ENCODE measurements around the gene RELN. TPM values are rescaled to one million over a fixed set of nuclear protein-coding genes. Genes with fewer than 3 reads are reported as not detected.
"Not testable (repeated sequence)": the region's sequence is repeated elsewhere in the genome, so short reads cannot be mapped to it uniquely, and the experiment has no call there.

Gene RELN
- total and polyA plus RNA-seq, 2 donors (not counting 1 experiment from before 2014, with no cell fraction given) = 0.33 to 31.8 TPM

- DNase-seq (ENCODE audit: low read depth in 2 of 2) = peak in 1 of 2 donors; percentile 49
- Histone ChIP-seq H4K20me1 (ENCODE audit: control insufficient read depth, extremely low read depth, insufficient read depth, low read length) (no peaks in the 10 kb centered on the region), H2AFZ (ENCODE audit: low read length) (no peak overlapping the region), H3K27me3 (ENCODE audit: control insufficient read depth, insufficient read depth, low read length) (no peaks in the 10 kb centered on the region), H3K9me3 (ENCODE audit: control insufficient read depth, insufficient read depth, low read depth, low read length) (no peaks in the 10 kb centered on the region), H3K27ac (ENCODE audit: insufficient read depth, low read length) (no peak overlapping the region), H3K4me3 (replicated peaks in 1 of 4; ENCODE audit: control extremely low read depth in 1 of 4, insufficient read depth in 1 of 4, low read depth in 3 of 4, low read length in 4 of 4) (no peak overlapping the region), H3K4me1 (ENCODE audit: control insufficient read depth, extremely low read depth, insufficient read depth, low read length) (no peaks in the 10 kb centered on the region), H3K79me2 (ENCODE audit: control insufficient read depth, insufficient read depth, low read length) (no peaks in the 10 kb centered on the region), H3K9ac (ENCODE audit: insufficient read depth, low read length) (no peak overlapping the region), H3K36me3 (ENCODE audit: control insufficient read depth, insufficient read depth, low read length) (no peaks in the 10 kb centered on the region), H3K4me2 (ENCODE audit: extremely low read depth, insufficient read depth, low read length) (no peak overlapping the region)
- TF ChIP-seq EZH2 (IDR thresholded peaks at IDR 0.05; ENCODE audit: low read length, missing control alignments) (no peak), CTCF (conservative IDR thresholded peaks at IDR 0.05 in 1 of 2, IDR thresholded peaks at IDR 0.05 in 1 of 2; ENCODE audit: low read depth in 1 of 2, low read length in 2 of 2) (no peak)
Observed at GRCh38 chr7:103914147-103914899, 75.1 kb downstream of the RELN start.

- no peak overlapping the region for H3K4me2 ChIP-seq (ENCODE audit: extremely low read depth, insufficient read depth, low read length)
- TF ChIP-seq EZH2 (IDR thresholded peaks at IDR 0.05; ENCODE audit: low read length, missing control alignments) (no peak), CTCF (conservative IDR thresholded peaks at IDR 0.05 in 1 of 2, IDR thresholded peaks at IDR 0.05 in 1 of 2; ENCODE audit: low read depth in 1 of 2, low read length in 2 of 2) (no peak)
Observed at GRCh38 chr7:103912891-103913605, 76.4 kb downstream of the RELN start.

GRCh38 chr7:103911015-103911414 lies 78.4 kb downstream of the RELN start:
- H3K4me3 ChIP-seq (replicated peaks in 1 of 4; ENCODE audit: control extremely low read depth in 1 of 4, insufficient read depth in 1 of 4, low read depth in 3 of 4, low read length in 4 of 4); H3K4me2 ChIP-seq (ENCODE audit: extremely low read depth, insufficient read depth, low read length); H3K4me1 ChIP-seq (ENCODE audit: control insufficient read depth, extremely low read depth, insufficient read depth, low read length); H2AFZ ChIP-seq (ENCODE audit: low read length); DNase-seq (ENCODE audit: low read depth in 2 of 2); H3K27ac ChIP-seq (ENCODE audit: insufficient read depth, low read length); H3K9ac ChIP-seq (ENCODE audit: insufficient read depth, low read length); H3K9me3 ChIP-seq (ENCODE audit: control insufficient read depth, insufficient read depth, low read depth, low read length); H3K27me3 ChIP-seq (ENCODE audit: control insufficient read depth, insufficient read depth, low read length); H3K36me3 ChIP-seq (ENCODE audit: control insufficient read depth, insufficient read depth, low read length); H3K79me2 ChIP-seq (ENCODE audit: control insufficient read depth, insufficient read depth, low read length); H4K20me1 ChIP-seq (ENCODE audit: control insufficient read depth, extremely low read depth, insufficient read depth, low read length): not testable (repeated sequence)

More at GRCh38 chr7:103912891-103913605, 76.4 kb downstream of the RELN start:
- H3K9me3 ChIP-seq (ENCODE audit: control insufficient read depth, insufficient read depth, low read depth, low read length) = no peaks in the 10 kb centered on the region
- H3K36me3 ChIP-seq (ENCODE audit: control insufficient read depth, insufficient read depth, low read length) = no peaks in the 10 kb centered on the region
- no peak overlapping the region for H2AFZ ChIP-seq (ENCODE audit: low read length)
- H3K79me2 ChIP-seq (ENCODE audit: control insufficient read depth, insufficient read depth, low read length) = no peaks in the 10 kb centered on the region
- H3K4me1 ChIP-seq (ENCODE audit: control insufficient read depth, extremely low read depth, insufficient read depth, low read length) = no peaks in the 10 kb centered on the region
- no peak overlapping the region for H3K9ac ChIP-seq (ENCODE audit: insufficient read depth, low read length)
- no peaks in the 10 kb centered on the region for H4K20me1 ChIP-seq (ENCODE audit: control insufficient read depth, extremely low read depth, insufficient read depth, low read length)
- DNase-seq (ENCODE audit: low read depth in 2 of 2) = peak in 1 of 2 donors; percentile 28
- no peaks in the 10 kb centered on the region for H3K27me3 ChIP-seq (ENCODE audit: control insufficient read depth, insufficient read depth, low read length)
- H3K4me3 ChIP-seq (replicated peaks in 1 of 4; ENCODE audit: control extremely low read depth in 1 of 4, insufficient read depth in 1 of 4, low read depth in 3 of 4, low read length in 4 of 4) = no peak overlapping the region
- no peak overlapping the region for H3K27ac ChIP-seq (ENCODE audit: insufficient read depth, low read length)

Data from fibroblast of lung (primary cell).